BLaER1 treated with 17β-estradiol and CSF1 and Interleukin-3, amounts not matched to agents 10 nM and 100 nM (cell line): ENCODE data around the gene SKIDA1.
A peak's percentile ranks its signal among the peaks of the same experiment; 100 is the strongest.

Source experiments
- H3K27ac ChIP-seq, 11 experiments: shearing (Covaris generic); formaldehyde crosslinking; 2 replicates each; pipeline ENCODE4 v1.8.1; 2022
- H3K27me3 ChIP-seq, 11 experiments: shearing (Covaris generic); formaldehyde crosslinking; 2 replicates each; pipeline ENCODE4 v1.8.1; 2022
- H3K36me3 ChIP-seq, 11 experiments: shearing (Covaris generic); formaldehyde crosslinking; 2 replicates each; pipeline ENCODE4 v1.8.1; 2022
- H3K4me1 ChIP-seq, 10 experiments: shearing (Covaris generic); formaldehyde crosslinking; 2 replicates each; pipeline ENCODE4 v1.8.1; 2022
- H3K4me2 ChIP-seq, 11 experiments: shearing (Covaris generic); formaldehyde crosslinking; 2 replicates each; pipeline ENCODE4 v1.8.1; 2022
- H3K4me3 ChIP-seq, 10 experiments: shearing (Covaris generic); formaldehyde crosslinking; 2 replicates each; pipeline ENCODE4 v1.8.1; 2022
- H3K9ac ChIP-seq, 11 experiments: shearing (Covaris generic); formaldehyde crosslinking; 2 replicates each; pipeline ENCODE4 v1.8.1; 2022
- H3K9me3 ChIP-seq, 11 experiments: shearing (Covaris generic); formaldehyde crosslinking; replicated peaks in 1 of 11; 2 replicates each; pipeline ENCODE4 v1.8.1; 2022
- H4K20me1 ChIP-seq, 11 experiments: shearing (Covaris generic); formaldehyde crosslinking; 2 replicates each; pipeline ENCODE4 v1.8.1; 2022
- Cebpa-rat ChIP-seq, 11 experiments: shearing (Covaris generic); IDR thresholded peaks; 2 replicates each; pipeline ENCODE4 v1.8.1; 2022

The SKIDA1 gene

GRCh38 chr10:21531164-21531563, 5.7 kb upstream of the SKIDA1 start:
- Histone ChIP-seq H4K20me1 (peaks cover 10 to 46% (median 38%) of the 10 kb centered on the region in 11 experiments; a peak in 21 of 22 replicates), H3K27ac (no peak overlapping the region), H3K4me3 (no peak overlapping the region), H3K9me3 (no peaks in the 10 kb centered on the region), H3K27me3 (peaks cover 64 to 76% (median 69%) of the 10 kb centered on the region in 11 experiments), H3K9ac (no peak overlapping the region), H3K36me3 (peaks cover 0 to 4% (median 0%) of the 10 kb centered on the region in 11 experiments; a peak in 4 of 22 replicates), H3K4me2 (no peak overlapping the region), H3K4me1 (peaks cover 7 to 30% (median 18%) of the 10 kb centered on the region in 10 experiments; a peak in 18 of 20 replicates)
- no peak for TF ChIP-seq Cebpa-rat (IDR thresholded peaks at IDR 0.05)

GRCh38 chr10:21530641-21531040, 5.2 kb upstream of the SKIDA1 start:
- no peak for TF ChIP-seq Cebpa-rat (IDR thresholded peaks at IDR 0.05)
- H3K27me3 ChIP-seq = peaks cover 69 to 81% (median 74%) of the 10 kb centered on the region in 11 experiments
- no peak overlapping the region for H3K27ac ChIP-seq
- H3K9ac ChIP-seq = no peak overlapping the region
- H4K20me1 ChIP-seq = peaks cover 5 to 46% (median 36%) of the 10 kb centered on the region in 11 experiments; a peak in 21 of 22 replicates
- peaks cover 8 to 28% (median 17%) of the 10 kb centered on the region in 10 experiments; a peak in 19 of 20 replicates for H3K4me1 ChIP-seq
- H3K36me3 ChIP-seq = no peaks in the 10 kb centered on the region
- H3K9me3 ChIP-seq = no peaks in the 10 kb centered on the region
- H3K4me3 ChIP-seq = no peak overlapping the region
- H3K4me2 ChIP-seq = no peak overlapping the region

- H3K27me3 ChIP-seq = peaks cover 74 to 86% (median 79%) of the 10 kb centered on the region in 11 experiments
- no peak overlapping the region for H3K9ac ChIP-seq
- peaks cover 8 to 28% (median 14%) of the 10 kb centered on the region in 10 experiments for H3K4me1 ChIP-seq
- H3K4me2 ChIP-seq = no peak overlapping the region
- H3K27ac ChIP-seq = no peak overlapping the region
- TF ChIP-seq Cebpa-rat (IDR thresholded peaks at IDR 0.05) = no peak
- peaks cover under 1 to 46% (median 36%) of the 10 kb centered on the region in 11 experiments; a peak in 19 of 22 replicates for H4K20me1 ChIP-seq
- no peak overlapping the region for H3K4me3 ChIP-seq
- no peaks in the 10 kb centered on the region for H3K9me3 ChIP-seq
- no peaks in the 10 kb centered on the region for H3K36me3 ChIP-seq
Observed at GRCh38 chr10:21530168-21530567, 4.7 kb upstream of the SKIDA1 start.

GRCh38 chr10:21529032-21529910, 3.8 kb upstream of the SKIDA1 start:
- Histone ChIP-seq H3K4me1 (peaks cover 7 to 30% (median 13%) of the 10 kb centered on the region in 10 experiments; a peak in 19 of 20 replicates), H3K9me3 (no peaks in the 10 kb centered on the region), H3K4me3 (no peak overlapping the region), H3K4me2 (no peak overlapping the region), H3K27me3 (peaks cover 83 to 95% (median 88%) of the 10 kb centered on the region in 11 experiments), H4K20me1 (peaks cover 0 to 53% (median 40%) of the 10 kb centered on the region in 11 experiments; a peak in 19 of 22 replicates), H3K27ac (no peak overlapping the region), H3K36me3 (no peaks in the 10 kb centered on the region), H3K9ac (no peak overlapping the region)
- TF ChIP-seq Cebpa-rat (IDR thresholded peaks at IDR 0.05) = no peak

GRCh38 chr10:21528236-21529031, 3.0 kb upstream of the SKIDA1 start:
- H3K4me3 ChIP-seq = no peak overlapping the region
- no peak for TF ChIP-seq Cebpa-rat (IDR thresholded peaks at IDR 0.05)
- no peaks in the 10 kb centered on the region for H3K36me3 ChIP-seq
- no peak overlapping the region for H3K27ac ChIP-seq
- H3K4me2 ChIP-seq = no peak overlapping the region
- peaks cover 0 to 62% (median 43%) of the 10 kb centered on the region in 11 experiments; a peak in 19 of 22 replicates for H4K20me1 ChIP-seq
- H3K9ac ChIP-seq = no peak overlapping the region
- H3K9me3 ChIP-seq = no peaks in the 10 kb centered on the region
- H3K27me3 ChIP-seq = peaks cover 91 to 100% (median 95%) of the 10 kb centered on the region in 11 experiments
- H3K4me1 ChIP-seq = peaks cover 6 to 30% (median 11%) of the 10 kb centered on the region in 10 experiments; a peak in 19 of 20 replicates

GRCh38 chr10:21527598-21528235, 2.2 kb upstream of the SKIDA1 start:
- no peak overlapping the region for H3K27ac ChIP-seq

GRCh38 chr10:21526860-21527597, 1.5 kb upstream of the SKIDA1 start:
- H3K27me3 ChIP-seq = peaks cover 93 to 100% (median 95%) of the 10 kb centered on the region in 11 experiments
- peaks cover 0 to 73% (median 51%) of the 10 kb centered on the region in 11 experiments; a peak in 19 of 22 replicates for H4K20me1 ChIP-seq
- H3K9me3 ChIP-seq = no peaks in the 10 kb centered on the region
- peaks cover 0 to 22% (median 5%) of the 10 kb centered on the region in 10 experiments; a peak in 9 of 20 replicates for H3K4me1 ChIP-seq
- H3K36me3 ChIP-seq = no peaks in the 10 kb centered on the region
- peak overlapping the region in 4 of 10 experiments; percentile 19 to 59 (median 50); a peak in 7 of 20 replicates for H3K4me3 ChIP-seq
- no peak for TF ChIP-seq Cebpa-rat (IDR thresholded peaks at IDR 0.05)
- H3K27ac ChIP-seq = no peak overlapping the region
- peak overlapping the region in 6 of 11 experiments; percentile 28 to 94 (median 53); a peak in 10 of 22 replicates for H3K4me2 ChIP-seq
- H3K9ac ChIP-seq = no peak overlapping the region

More at GRCh38 chr10:21527598-21528235, 2.2 kb upstream of the SKIDA1 start:
- H3K4me1 ChIP-seq = peaks cover 0 to 23% (median 5%) of the 10 kb centered on the region in 10 experiments; a peak in 14 of 20 replicates
- H3K9me3 ChIP-seq = no peaks in the 10 kb centered on the region
- peak overlapping the region in 4 of 11 experiments; percentile 41 to 94 (median 74); a peak in 8 of 22 replicates for H3K4me2 ChIP-seq
- H3K36me3 ChIP-seq = no peaks in the 10 kb centered on the region
- H3K4me3 ChIP-seq = peak overlapping the region in 3 of 10 experiments; percentile 50 to 59 (median 50); a peak in 6 of 20 replicates
- H3K9ac ChIP-seq = no peak overlapping the region
- peaks cover 0 to 69% (median 49%) of the 10 kb centered on the region in 11 experiments; a peak in 19 of 22 replicates for H4K20me1 ChIP-seq
- H3K27me3 ChIP-seq = peaks cover 94 to 100% (median 95%) of the 10 kb centered on the region in 11 experiments
- TF ChIP-seq Cebpa-rat (IDR thresholded peaks at IDR 0.05) = no peak
